Iris pigment epithelial cell (primary cell): ENCODE measurements around the gene BTBD18.
A peak's percentile ranks its signal among the peaks of the same experiment; 100 is the strongest.

Experiments used
- DNase-seq: peaks from one replicate; pipeline ENCODE4 v3.0.0-alpha.2; 2011; ENCODE audit warnings: low read depth

The BTBD18 gene

DNA sequence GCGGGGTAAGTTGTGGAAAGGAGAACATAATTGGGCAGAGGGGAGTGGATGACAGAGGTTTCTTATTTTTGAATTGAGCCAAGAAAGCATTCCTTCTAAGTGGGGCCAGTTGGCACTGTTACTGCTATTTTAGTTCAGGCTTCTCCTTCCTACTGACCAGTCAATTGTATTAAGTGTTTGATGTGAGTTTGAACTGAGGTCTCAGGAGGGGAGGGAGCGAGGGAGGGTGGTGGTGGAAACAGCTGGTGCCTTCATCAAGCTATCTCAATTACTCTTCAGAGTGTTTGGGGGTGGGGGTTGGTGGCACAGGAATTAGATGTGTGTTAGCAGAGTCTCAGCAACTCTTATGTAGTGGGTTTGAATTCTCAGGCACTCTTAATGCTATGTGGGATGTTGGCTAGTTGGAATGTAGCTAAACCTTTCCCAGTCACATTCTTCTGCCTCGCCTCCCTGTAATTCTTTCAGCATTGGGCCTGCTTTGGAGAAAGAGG lies 24.5 kb upstream of the BTBD18 start:
- peak; percentile 78 for DNase-seq

- DNase-seq, result no peak
Measured at GRCh38 chr11:57775491-57775890, 23.9 kb upstream of the BTBD18 start.

- no peak for DNase-seq
Measured at GRCh38 chr11:57773026-57773598, 21.5 kb upstream of the BTBD18 start.

- DNase-seq, result peak; percentile 77
Measured at GRCh38 chr11:57772562-57772961, 20.9 kb upstream of the BTBD18 start.

DNA sequence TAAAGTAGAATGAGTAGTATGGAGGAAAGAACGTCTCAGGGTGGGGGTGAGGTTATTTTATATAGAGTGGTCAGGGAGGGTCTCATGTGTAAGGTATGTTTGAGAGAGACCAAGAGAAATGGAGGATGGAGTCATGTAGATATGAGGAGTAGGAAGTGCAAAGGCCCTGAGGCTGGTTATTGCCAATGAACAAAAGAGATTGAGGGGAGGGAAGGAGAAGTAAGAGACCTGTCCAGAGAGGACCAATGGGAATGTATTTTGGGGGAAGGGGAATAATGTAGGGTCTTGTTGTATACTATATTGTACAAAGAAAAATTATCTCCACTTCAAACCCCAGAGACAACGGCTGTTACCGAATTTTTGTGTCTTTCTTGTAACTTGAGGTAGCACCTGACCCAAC lies 19.7 kb upstream of the BTBD18 start:
- no peak for DNase-seq

- DNase-seq, result no peak
Measured at GRCh38 chr11:57770793-57771192, 19.2 kb upstream of the BTBD18 start.

DNA sequence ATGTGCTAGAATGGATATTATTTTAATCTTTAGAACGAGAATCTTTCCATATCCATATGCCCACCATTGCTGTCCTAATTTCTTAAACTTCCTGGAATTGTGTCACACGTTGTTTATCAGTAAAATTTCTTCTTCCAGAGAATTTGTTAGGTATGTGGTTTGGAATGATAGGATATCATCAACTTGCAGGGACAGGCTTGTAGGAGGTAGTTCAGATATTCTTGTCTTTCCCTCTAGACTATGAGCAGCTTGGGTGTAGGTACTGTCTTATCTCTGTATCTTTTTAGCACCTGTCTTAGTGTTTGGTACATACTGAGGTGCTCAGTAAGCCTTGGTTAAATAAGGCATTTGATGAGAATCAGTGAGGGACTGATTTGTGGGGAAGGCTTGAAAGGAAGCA lies 13.4 kb upstream of the BTBD18 start:
- no peak for DNase-seq

- DNase-seq, result peak; percentile 76
Measured at GRCh38 chr11:57764566-57764965, 12.9 kb upstream of the BTBD18 start.

DNA sequence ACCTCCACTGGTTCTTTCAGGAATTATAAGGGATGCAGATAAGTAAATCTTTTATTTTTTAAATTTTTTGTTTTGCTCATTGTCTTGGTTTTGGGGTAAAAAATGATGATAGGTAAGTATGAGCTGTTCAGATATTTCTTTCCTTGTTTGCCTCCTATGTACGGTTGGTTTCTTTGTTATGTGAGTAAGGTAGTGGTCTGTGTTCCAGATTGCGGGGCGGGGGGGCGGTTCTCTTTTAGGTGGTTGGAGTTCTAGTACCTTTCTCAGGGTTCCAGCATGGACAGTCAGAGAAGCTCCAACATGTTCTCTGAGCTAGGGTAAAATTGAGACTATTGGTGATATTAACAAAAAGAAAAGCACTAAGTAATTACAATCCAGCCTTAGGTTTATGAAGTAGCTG lies 12.4 kb upstream of the BTBD18 start:
- no peak for DNase-seq

DNA sequence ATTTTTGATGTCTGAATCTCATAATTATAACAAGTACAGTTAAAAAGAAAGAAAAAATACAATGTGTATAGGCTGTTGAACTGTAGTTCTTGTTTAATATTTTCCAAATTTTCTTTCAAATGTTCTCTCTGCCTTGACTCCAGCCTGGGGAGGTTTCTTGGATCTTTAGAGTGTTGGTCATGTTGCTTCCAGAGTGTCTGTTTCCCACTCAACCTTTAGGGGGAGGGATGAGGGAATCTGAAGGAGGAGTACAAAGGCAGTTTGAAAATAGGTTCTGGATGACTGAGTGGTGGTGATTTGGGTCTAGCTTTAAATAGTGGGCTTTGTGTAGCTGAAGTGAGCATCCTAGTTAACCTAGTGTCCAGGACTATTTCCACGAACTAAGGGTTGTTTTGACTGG lies 11.9 kb upstream of the BTBD18 start:
- DNase-seq, result peak; percentile 66

GRCh38 chr11:57762235-57762861 lies 10.7 kb upstream of the BTBD18 start:
- no peak for DNase-seq

DNA sequence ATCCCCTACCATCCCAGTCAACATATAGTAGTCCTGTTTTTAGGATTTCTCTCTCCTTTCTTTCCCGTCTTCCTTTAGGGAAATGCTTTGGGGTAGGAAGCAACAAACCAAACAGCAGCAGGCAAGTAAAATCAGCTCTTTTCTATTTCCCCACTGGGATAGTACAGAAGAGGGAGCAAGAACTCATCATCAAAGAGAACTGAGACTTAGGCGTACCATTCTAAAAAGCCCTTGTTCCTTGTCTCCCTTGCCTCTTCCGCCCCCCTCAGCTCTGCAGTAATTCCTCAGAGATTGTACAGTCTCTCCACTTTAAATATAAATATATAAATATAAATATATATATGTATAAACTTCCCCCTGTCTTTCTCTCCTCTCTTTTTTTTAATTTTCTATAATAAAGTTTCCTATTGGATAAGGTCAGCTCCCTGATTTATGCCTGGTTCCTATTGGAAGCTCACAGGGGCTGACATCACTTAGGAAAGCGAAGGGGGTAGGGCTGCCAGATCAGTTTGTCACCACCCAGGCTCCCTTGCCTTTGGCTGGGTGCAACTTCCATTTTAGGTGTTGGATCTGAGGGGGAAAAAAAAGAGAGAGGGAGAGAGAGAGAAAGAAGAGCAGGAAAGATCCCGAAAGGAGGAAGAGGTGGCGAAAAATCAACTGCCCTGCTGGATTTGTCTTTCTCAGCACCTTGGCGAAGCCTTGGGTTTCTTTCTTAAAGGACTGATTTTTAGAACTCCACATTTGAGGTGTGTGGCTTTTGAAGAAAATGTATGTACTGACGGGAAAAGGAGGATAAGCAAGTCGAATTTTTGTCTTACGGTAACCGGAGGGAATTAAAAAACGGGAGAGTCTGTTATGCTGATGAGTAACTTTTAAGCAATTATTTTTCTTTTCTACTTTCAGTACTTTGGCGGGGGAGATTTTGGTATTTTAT lies 9.9 kb upstream of the BTBD18 start, which contains the start of gene CTNND1:
Gene CTNND1, plus strand, starts transcription at position 502 of the 934 bp plus-strand sequence. CDS start 29,677 bp downstream, outside the sequence.
- DNase-seq, result peak; percentile 98

DNA sequence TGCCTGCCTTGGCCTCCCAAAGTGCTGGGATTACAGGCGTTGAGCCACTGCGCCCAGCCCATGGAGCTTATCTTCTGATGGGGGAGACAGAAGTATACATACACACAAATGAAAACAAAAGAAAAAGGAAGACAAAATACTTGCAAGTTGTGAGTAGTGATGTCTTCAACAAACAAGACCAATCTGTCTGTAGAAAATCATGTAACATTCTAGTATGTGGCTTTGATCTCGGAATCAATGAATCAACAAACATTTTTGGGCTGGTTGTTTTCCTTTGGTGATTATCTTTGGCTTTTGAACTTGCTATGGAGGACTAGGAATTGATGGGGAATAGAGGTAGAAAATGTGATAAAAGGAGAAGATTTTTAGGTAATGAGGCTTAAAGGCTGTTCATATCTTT lies 6.6 kb upstream of the BTBD18 start:
- no peak for DNase-seq

DNA sequence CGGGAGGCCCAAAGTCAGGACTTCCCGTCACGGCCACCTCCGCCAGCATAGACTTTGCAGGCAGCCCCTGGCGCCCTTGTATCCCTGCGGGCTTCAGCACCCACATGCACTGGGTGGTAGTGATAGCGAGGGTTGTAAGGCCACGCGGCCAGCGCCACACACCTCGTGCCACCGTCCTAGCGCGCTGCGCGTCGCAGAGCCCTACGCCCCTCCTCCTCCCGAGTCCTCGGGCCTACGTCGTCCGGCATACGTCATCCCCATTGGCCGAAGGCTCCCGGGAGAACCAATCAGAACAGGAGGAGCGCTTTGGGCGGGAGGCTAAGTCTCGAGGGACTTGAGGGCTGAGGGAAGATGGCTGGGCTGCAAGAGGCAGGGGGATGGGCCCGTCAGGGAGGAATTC lies 1.3 kb upstream of the BTBD18 start:
- DNase-seq, result no peak

GRCh38 chr11:57751176-57751575 lies 443 bp downstream of the BTBD18 start:
- no peak for DNase-seq

GRCh38 chr11:57746920-57747319 lies 4.7 kb downstream of the BTBD18 start:
- DNase-seq, result no peak

DNA sequence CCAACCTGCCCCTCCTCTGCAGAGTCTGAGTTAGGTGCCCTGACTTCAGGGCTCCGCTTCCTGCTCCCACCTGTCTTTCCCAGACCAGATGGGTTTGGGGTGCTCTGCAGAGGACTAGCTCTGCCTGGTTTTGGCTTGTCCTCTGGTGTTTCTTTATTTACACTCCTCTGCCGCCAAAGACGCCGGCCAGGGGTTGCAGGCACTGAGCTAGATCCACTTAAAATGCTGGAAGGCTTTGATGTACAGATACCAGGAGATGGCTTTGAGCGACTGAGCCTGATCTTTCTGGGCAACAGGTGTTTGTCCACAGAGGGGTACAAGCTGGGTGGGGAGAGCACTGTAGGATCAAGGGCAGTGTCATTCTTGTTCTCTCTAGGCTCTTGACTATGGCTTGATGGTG lies 6.4 kb downstream of the BTBD18 start:
- no peak for DNase-seq

- DNase-seq, result no peak
Measured at GRCh38 chr11:57744357-57744756, 7.3 kb downstream of the BTBD18 start.

GRCh38 chr11:57742087-57742452 lies 9.5 kb downstream of the BTBD18 start:
- no peak for DNase-seq

- peak; percentile 99 for DNase-seq
Measured at GRCh38 chr11:57741132-57742086, 10.2 kb downstream of the BTBD18 start, which contains the start of gene SELENOH. SELENOH (plus strand) TSS chr11:57741491; CDS start chr11:57741596, 105 bp downstream.

DNA sequence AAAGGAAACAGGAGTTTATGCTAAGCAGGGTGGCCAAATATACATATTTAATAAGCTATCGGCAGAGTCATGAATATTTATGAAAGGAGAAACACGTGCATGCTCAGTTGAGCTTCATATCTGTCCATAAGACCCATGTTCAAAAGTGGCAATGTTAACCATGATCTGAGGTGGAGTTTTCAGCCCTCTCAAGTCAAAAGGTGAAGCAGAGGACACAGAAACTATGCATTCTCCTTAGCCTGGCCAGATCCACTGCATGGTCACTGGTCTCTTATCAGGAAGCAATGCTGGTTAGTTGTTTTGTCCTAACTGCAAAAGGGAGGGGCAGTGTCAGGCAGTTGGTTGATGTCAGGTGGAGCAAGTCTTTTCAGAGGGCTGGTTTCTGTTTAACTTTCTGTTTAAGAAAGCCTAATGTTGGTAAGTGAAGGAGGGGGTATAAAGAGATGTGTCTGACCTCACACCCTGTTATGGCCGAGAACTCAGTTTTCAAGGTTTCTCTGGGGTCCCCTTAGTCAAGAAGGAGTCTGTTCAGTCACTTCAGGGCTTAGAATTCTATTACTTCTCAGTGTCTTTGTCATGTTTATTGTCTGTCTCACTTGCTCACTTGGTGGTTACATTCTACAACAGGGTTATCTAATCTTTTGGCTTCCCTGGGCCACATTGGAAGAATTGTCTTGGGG lies 15.9 kb downstream of the BTBD18 start:
- DNase-seq, result peak; percentile 10
